Measurements from ENCODE around the gene AKNA.
A peak's percentile ranks its signal among the peaks of the same experiment; 100 is the strongest.

Gene AKNA

GRCh38 chr9:114392749-114393112, 4.9 kb upstream of the AKNA start:
- H3K4me3 ChIP-seq (ENCODE audit: severe bottlenecking): no peak overlapping the region
- DNase-seq (ENCODE audit: low spot score) (no peak), ATAC-seq (ENCODE audit: low read depth) (no peak)
- H3K27me3 ChIP-seq (ENCODE audit: insufficient read depth, poor library complexity, severe bottlenecking): no peaks in the 10 kb centered on the region
- no peaks in the 10 kb centered on the region for H3K9me3 ChIP-seq (ENCODE audit: severe bottlenecking)
- peaks cover 3% of the 10 kb centered on the region for H3K4me1 ChIP-seq (ENCODE audit: insufficient read depth, poor library complexity, severe bottlenecking)
- no peaks in the 10 kb centered on the region for H3K36me3 ChIP-seq (ENCODE audit: low read depth)
- TF ChIP-seq CTCF (IDR thresholded peaks at IDR 0.05; ENCODE audit: poor library complexity, severe bottlenecking): no peak
- H3K27ac ChIP-seq (ENCODE audit: poor library complexity, severe bottlenecking): no peak overlapping the region

GRCh38 chr9:114390952-114391351, 3.2 kb upstream of the AKNA start:
- Histone ChIP-seq H3K27me3 (ENCODE audit: insufficient read depth, poor library complexity, severe bottlenecking) (no peaks in the 10 kb centered on the region), H3K36me3 (ENCODE audit: low read depth) (no peaks in the 10 kb centered on the region), H3K9me3 (ENCODE audit: severe bottlenecking) (no peaks in the 10 kb centered on the region), H3K27ac (ENCODE audit: poor library complexity, severe bottlenecking) (no peak overlapping the region), H3K4me3 (ENCODE audit: severe bottlenecking) (no peak overlapping the region), H3K4me1 (ENCODE audit: insufficient read depth, poor library complexity, severe bottlenecking) (peaks cover 8% of the 10 kb centered on the region)
- DNase-seq (ENCODE audit: low spot score) (no peak), ATAC-seq (ENCODE audit: low read depth) (no peak)
- TF ChIP-seq CTCF (IDR thresholded peaks at IDR 0.05; ENCODE audit: poor library complexity, severe bottlenecking): no peak

GRCh38 chr9:114389612-114390368, 2.0 kb upstream of the AKNA start:
- TF ChIP-seq CTCF (IDR thresholded peaks at IDR 0.05; ENCODE audit: poor library complexity, severe bottlenecking): no peak
- Histone ChIP-seq H3K4me3 (ENCODE audit: severe bottlenecking) (no peak overlapping the region), H3K27me3 (ENCODE audit: insufficient read depth, poor library complexity, severe bottlenecking) (no peaks in the 10 kb centered on the region), H3K9me3 (ENCODE audit: severe bottlenecking) (no peaks in the 10 kb centered on the region), H3K36me3 (ENCODE audit: low read depth) (no peaks in the 10 kb centered on the region), H3K4me1 (ENCODE audit: insufficient read depth, poor library complexity, severe bottlenecking) (peaks cover 19% of the 10 kb centered on the region), H3K27ac (ENCODE audit: poor library complexity, severe bottlenecking) (no peak overlapping the region)
- no peak for ATAC-seq (ENCODE audit: low read depth)
- no peak for DNase-seq (ENCODE audit: low spot score)

- Histone ChIP-seq H3K9me3 (ENCODE audit: severe bottlenecking) (no peaks in the 10 kb centered on the region), H3K27ac (ENCODE audit: poor library complexity, severe bottlenecking) (no peak overlapping the region), H3K4me1 (ENCODE audit: insufficient read depth, poor library complexity, severe bottlenecking) (peaks cover 21% of the 10 kb centered on the region), H3K27me3 (ENCODE audit: insufficient read depth, poor library complexity, severe bottlenecking) (no peaks in the 10 kb centered on the region), H3K36me3 (ENCODE audit: low read depth) (no peaks in the 10 kb centered on the region), H3K4me3 (ENCODE audit: severe bottlenecking) (no peak overlapping the region)
- DNase-seq (ENCODE audit: low spot score) (no peak), ATAC-seq (ENCODE audit: low read depth) (no peak)
- no peak for TF ChIP-seq CTCF (IDR thresholded peaks at IDR 0.05; ENCODE audit: poor library complexity, severe bottlenecking)
Measured at GRCh38 chr9:114388764-114389375, 1.1 kb upstream of the AKNA start.

- Histone ChIP-seq H3K27me3 (ENCODE audit: insufficient read depth, poor library complexity, severe bottlenecking) (no peaks in the 10 kb centered on the region), H3K4me1 (ENCODE audit: insufficient read depth, poor library complexity, severe bottlenecking) (peaks cover 21% of the 10 kb centered on the region), H3K36me3 (ENCODE audit: low read depth) (no peaks in the 10 kb centered on the region), H3K4me3 (ENCODE audit: severe bottlenecking) (no peak overlapping the region), H3K27ac (ENCODE audit: poor library complexity, severe bottlenecking) (peak overlapping the region; percentile 15), H3K9me3 (ENCODE audit: severe bottlenecking) (no peaks in the 10 kb centered on the region)
- no peak for DNase-seq (ENCODE audit: low spot score)
- no peak for TF ChIP-seq CTCF (IDR thresholded peaks at IDR 0.05; ENCODE audit: poor library complexity, severe bottlenecking)
- no peak for ATAC-seq (ENCODE audit: low read depth)
Measured at GRCh38 chr9:114388357-114388682, 538 bp upstream of the AKNA start.
